Astrocyte of the spinal cord (primary cell): ENCODE data around the gene TSR3.

Experiments used
- DNase-seq: peaks from one replicate; pipeline ENCODE4 v3.0.0; 2011; ENCODE audit warnings: low read depth, low spot score
- H3K4me3 ChIP-seq: 2 replicates; pipeline ENCODE4 v1.5.1; 2011; ENCODE audit warnings: low read depth, mild to moderate bottlenecking, low read length, moderate library complexity
- in situ Hi-C: cut with HindIII; loops from 2 replicates; pipeline ENCODE4 v1.10.0; 2017; ENCODE audit warnings: low sequenced_read_pairs
- TF ChIP-seq, protein P1 (sequence below): IDR thresholded peaks from 2 replicates; pipeline ENCODE4 v1.5.1; 2012; ENCODE audit warnings: low read depth, mild to moderate bottlenecking, low read length, inconsistent platforms

Gene TSR3

DNA sequence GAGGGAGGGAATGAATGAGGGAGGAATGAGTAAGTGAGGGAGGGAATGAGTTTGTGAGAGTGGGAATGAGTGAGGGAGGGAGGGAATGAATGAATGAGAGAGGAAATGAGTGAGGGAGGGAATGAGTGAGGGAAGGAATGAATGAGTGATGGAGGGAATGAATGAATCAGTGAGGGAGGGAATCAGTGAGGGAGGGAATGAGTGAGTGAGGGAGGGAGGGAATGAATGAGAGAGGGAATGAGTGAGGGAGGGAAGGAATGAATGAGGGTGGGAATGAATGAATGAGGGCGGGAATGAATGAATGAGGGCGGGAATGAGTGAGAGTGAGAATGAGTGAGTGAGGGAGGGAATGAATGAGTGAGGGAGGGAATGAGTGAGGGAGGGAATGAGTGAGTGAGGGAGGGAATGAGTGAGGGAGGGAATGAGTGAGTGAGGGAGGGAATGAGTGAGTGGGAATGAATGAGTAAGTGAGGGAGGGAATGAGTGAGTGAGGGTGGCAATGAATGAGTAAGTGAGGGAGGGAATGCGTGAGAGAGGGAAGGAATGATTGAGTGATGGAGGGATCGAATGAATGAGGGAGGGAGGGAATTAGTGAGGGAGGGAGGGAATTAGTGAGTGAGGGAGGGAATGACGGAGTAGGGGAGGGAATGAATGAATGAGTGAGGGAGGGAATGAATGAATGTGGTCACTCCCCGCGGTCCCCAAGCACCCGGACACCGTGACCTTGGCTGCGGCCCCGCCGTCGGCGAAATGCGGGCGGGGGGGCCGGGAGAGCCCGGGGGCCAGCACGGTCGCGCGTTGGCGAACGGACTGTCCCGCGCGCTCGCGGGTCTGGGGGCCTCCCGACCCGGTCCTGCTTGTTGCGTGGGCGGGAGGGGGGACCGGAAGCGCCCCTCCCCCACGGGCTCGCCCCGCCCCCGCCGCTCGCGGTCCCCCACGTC is 43.4 kb downstream of the TSR3 start:
- in situ Hi-C loops, result no loop called here
- TF ChIP-seq, protein P1, sequence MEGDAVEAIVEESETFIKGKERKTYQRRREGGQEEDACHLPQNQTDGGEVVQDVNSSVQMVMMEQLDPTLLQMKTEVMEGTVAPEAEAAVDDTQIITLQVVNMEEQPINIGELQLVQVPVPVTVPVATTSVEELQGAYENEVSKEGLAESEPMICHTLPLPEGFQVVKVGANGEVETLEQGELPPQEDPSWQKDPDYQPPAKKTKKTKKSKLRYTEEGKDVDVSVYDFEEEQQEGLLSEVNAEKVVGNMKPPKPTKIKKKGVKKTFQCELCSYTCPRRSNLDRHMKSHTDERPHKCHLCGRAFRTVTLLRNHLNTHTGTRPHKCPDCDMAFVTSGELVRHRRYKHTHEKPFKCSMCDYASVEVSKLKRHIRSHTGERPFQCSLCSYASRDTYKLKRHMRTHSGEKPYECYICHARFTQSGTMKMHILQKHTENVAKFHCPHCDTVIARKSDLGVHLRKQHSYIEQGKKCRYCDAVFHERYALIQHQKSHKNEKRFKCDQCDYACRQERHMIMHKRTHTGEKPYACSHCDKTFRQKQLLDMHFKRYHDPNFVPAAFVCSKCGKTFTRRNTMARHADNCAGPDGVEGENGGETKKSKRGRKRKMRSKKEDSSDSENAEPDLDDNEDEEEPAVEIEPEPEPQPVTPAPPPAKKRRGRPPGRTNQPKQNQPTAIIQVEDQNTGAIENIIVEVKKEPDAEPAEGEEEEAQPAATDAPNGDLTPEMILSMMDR, result no peak
- peak overlapping the region; percentile 60 for H3K4me3 ChIP-seq
- DNase-seq, result peak; percentile 38

DNA sequence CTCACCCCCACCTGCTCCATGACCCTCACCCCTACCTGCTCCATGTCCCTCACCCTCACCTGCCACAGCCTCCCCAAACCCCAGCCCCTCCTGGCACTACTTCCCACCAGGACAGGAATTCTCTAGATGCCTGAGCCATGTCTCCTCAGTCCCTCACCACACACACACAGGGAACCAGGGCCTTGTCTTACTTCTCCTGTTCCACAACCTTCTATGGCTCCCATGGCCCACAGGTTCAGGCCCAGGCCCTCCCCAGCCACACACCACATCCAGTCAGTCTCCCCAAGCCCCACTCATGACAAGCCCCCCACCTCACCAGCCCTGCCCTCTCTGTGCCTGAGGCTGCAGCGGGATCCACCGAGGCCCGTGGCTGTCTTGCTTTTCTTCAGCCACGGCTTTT is 45.3 kb downstream of the TSR3 start:
- in situ Hi-C loops, result no loop called here
- no peak overlapping the region for H3K4me3 ChIP-seq
- TF ChIP-seq, protein P1, result no peak
- no peak for DNase-seq

DNA sequence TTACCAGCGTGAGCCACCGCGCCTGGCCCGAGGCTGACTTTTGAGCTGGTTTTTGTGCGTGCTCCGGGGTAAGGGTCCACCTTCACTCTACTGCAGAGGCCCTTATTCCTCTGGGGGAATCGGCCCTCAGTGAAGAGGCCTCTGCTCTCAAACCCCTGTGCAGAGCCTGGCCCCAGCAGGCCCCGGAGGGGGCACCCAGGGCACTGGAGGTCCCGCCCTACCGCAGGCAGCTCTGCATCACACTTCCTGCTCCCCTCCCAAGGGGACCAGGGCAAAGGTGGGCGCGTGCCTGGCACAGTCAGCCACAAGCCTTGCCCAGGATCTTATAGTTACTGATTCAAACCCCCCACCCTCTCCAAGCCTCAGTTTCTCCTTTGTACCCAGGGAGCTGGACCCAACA is 45.9 kb downstream of the TSR3 start:
- in situ Hi-C loops, result no loop called here
- H3K4me3 ChIP-seq, result no peak overlapping the region
- TF ChIP-seq, protein P1, result no peak
- no peak for DNase-seq

DNA sequence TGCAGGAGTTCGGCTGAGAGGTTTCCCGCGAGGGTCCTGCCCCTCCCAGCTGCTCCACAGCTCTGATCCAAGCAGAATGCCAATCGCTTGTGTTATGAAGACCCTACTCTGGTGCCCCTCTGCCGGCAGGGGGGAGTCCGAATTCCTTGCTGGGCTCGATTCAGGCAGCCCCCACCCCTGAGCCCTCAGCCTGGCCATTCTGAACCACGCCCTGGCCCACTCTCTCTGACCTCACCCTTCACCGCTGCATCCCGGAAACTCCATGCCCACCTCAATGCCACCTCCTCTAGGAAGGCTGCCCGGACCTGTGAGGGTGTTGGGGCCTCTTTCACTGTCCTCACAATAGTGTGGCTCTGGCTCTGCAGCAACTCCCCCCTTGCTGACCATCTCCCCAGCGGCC is 50.1 kb downstream of the TSR3 start:
- TF ChIP-seq, protein P1, result no peak
- no peak overlapping the region for H3K4me3 ChIP-seq
- in situ Hi-C loops, result no loop called here
- DNase-seq, result no peak

DNA sequence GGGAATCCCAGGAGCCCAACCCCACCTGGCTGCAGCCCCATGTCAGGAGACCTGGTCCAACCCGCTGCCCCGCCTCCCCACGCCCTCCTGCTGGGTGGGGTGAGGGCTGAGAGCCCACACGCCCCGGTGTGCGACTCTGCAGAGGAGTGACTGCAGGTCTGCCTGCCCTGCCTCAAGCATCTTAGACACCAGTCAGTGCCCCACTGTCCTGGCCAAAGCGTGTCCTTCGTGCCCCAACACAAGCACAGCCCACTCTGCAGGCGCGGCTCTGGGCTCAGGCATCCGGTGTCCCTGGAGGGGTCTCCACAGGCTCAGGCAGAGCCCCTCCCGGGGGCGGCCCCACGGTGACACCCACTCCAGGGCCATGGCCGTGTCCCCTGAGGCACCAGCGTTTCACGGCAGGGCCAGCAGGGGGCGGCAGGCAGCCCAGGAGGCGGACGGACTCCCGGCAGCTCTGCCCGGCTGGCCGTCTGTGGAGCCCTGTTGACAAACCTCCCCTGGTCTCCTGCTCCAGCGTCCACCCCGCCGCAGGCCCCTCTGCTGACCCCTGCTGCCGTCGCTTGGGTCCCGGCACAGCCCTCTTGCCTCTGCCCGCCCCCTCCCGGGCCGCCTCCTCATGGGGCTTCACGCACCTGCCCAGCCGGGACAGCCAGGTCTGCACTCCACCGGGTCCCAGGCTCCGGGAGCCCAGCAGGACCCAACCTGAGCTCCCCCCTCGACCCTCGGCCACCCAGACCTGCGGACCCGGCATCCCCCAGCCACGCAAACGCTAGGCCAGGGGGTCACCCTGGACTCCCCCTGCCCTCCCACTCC is 50.8 kb downstream of the TSR3 start:
- H3K4me3 ChIP-seq, result no peak overlapping the region
- in situ Hi-C loops, result no loop called here
- peak; percentile 10 for DNase-seq
- TF ChIP-seq, protein P1, result peak; percentile 88

DNA sequence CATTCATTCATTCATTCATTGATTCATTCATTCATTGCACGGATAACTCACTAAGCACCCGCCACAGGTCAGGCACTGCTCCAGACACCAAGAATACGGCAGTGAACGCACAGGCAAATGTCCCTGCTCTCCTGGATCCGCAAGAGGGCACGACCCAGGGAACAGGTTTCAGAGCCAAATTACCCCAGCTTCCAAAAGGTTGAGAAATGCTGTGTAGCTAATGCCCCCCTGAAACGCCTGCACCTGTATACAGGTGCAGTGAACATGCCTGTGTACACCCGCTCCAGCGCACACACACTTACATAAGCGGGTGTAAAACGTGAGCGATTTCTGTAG is 51.8 kb downstream of the TSR3 start:
- DNase-seq, result no peak
- TF ChIP-seq, protein P1, result no peak
- H3K4me3 ChIP-seq, result no peak overlapping the region
- in situ Hi-C loops, result no loop called here
